ENCODE measurements around the gene CITED2. TPM values are rescaled to one million over a fixed set of nuclear protein-coding genes. Genes with fewer than 3 reads are reported as not detected.

Gene CITED2
- total RNA-seq, 1 donor from 2014 or later: 122 TPM

DNA sequence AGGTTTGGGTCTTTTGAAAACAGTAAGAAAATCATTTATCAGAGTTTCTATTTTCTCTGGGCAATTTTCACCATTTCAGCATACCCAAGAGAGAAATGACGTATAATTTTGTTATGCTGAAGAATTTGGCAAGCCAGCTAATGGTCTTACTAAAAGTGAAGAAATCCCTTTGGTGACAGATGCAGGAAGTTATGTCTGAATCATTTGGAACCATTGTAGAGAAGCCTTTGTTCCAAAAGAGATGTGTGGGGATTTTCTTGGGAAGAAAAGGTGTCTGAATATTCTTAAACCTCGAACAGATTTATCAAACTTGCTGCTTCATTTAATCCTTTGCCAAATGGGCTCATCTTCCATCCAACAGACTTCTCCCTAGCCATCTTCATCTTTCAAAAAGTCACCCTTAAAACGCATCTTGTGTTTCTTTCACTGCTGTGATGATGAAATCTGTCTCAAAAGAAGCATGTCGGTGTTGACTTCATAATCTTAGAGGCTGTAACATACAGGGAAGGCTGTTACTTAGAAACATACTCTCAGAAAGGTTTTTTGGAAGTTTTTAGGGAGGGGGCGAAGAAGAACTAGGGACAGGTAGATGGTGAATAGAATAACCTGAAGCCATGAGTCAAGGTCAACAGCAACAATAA is 39.5 kb downstream of the CITED2 start:
- H3K4me3 Mint-ChIP-seq: no peak overlapping the region
- no peaks in the 10 kb centered on the region for H3K4me1 Mint-ChIP-seq
- H3K9me3 Mint-ChIP-seq: no peaks in the 10 kb centered on the region
- DNase-seq (ENCODE audit: low read depth, low spot score): no peak
- H3K27ac Mint-ChIP-seq (ENCODE audit: unreplicated experiment): no peak overlapping the region
- no peaks in the 10 kb centered on the region for H3K27me3 Mint-ChIP-seq (ENCODE audit: low read depth)
- TF ChIP-seq, protein P1, sequence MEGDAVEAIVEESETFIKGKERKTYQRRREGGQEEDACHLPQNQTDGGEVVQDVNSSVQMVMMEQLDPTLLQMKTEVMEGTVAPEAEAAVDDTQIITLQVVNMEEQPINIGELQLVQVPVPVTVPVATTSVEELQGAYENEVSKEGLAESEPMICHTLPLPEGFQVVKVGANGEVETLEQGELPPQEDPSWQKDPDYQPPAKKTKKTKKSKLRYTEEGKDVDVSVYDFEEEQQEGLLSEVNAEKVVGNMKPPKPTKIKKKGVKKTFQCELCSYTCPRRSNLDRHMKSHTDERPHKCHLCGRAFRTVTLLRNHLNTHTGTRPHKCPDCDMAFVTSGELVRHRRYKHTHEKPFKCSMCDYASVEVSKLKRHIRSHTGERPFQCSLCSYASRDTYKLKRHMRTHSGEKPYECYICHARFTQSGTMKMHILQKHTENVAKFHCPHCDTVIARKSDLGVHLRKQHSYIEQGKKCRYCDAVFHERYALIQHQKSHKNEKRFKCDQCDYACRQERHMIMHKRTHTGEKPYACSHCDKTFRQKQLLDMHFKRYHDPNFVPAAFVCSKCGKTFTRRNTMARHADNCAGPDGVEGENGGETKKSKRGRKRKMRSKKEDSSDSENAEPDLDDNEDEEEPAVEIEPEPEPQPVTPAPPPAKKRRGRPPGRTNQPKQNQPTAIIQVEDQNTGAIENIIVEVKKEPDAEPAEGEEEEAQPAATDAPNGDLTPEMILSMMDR (conservative IDR thresholded peaks at IDR 0.05): no peak
- H3K36me3 Mint-ChIP-seq (ENCODE audit: low read depth): no peaks in the 10 kb centered on the region

DNA sequence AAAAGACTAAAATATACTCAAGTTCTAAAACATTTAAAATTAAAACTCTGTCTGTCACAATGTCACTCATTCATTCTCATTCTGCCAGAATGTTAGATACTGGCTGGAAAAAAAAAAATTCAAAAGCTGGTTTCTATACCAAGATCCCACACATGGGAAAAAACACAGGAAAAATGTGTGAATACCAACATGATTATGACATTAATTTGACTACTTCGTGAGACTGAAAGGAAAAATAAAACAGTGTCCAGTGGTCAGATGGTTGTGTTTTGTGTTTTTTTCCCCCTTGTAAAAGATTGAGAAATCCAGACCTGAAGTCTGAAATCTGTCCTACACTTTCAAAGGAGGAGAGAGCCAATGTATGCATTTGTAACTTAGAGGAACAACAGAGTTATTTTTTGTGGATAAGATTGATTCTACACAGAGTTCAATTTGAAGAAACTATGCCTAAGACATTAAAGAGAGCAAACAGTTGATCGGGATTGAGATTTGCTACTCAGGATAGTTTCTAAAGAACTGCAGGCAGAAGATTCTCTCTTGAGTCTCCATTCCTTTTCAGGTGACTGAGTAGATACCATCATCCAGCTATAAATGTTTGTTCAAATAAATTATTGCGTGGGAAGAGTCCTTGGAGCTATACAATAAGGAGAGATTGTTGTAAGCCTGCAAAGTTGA is 43.5 kb downstream of the CITED2 start:
- Mint-ChIP-seq H3K27ac (ENCODE audit: unreplicated experiment) (no peak overlapping the region), H3K27me3 (ENCODE audit: low read depth) (no peaks in the 10 kb centered on the region)
- TF ChIP-seq, protein P1 (conservative IDR thresholded peaks at IDR 0.05): no peak

DNA sequence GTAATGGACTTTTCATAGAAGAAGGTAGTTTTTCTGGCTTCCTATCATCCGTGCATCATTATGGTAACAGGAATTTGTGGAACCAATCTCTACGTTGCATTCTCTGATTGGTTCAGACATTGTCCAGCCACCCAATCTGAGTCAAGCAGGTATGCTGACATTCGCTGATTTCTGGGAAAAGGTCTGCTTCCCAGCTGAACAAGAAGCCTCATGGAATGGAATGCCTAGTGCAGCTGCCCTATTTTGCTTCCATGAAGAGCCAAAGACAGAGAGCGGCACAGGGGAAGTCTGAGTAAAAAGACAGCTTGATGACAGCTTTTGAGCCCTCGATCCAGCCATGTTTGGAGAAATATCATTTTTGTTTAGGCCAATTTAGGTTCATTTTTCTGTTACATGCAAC is 44.1 kb downstream of the CITED2 start:
- no peak overlapping the region for H3K4me3 Mint-ChIP-seq
- H3K36me3 Mint-ChIP-seq (ENCODE audit: low read depth): no peaks in the 10 kb centered on the region
- H3K9me3 Mint-ChIP-seq: peaks cover 4% of the 10 kb centered on the region
- no peak overlapping the region for H3K27ac Mint-ChIP-seq (ENCODE audit: unreplicated experiment)
- TF ChIP-seq, protein P1 (conservative IDR thresholded peaks at IDR 0.05): no peak
- no peaks in the 10 kb centered on the region for H3K27me3 Mint-ChIP-seq (ENCODE audit: low read depth)
- peaks cover 9% of the 10 kb centered on the region for H3K4me1 Mint-ChIP-seq
- DNase-seq (ENCODE audit: low read depth, low spot score): no peak

More for the DNA sequence above, 43.5 kb downstream of the CITED2 start:
- Mint-ChIP-seq H3K36me3 (ENCODE audit: low read depth) (no peaks in the 10 kb centered on the region), H3K4me1 (peaks cover 5% of the 10 kb centered on the region), H3K9me3 (peaks cover 4% of the 10 kb centered on the region), H3K4me3 (no peak overlapping the region)
- DNase-seq (ENCODE audit: low read depth, low spot score): no peak

DNA sequence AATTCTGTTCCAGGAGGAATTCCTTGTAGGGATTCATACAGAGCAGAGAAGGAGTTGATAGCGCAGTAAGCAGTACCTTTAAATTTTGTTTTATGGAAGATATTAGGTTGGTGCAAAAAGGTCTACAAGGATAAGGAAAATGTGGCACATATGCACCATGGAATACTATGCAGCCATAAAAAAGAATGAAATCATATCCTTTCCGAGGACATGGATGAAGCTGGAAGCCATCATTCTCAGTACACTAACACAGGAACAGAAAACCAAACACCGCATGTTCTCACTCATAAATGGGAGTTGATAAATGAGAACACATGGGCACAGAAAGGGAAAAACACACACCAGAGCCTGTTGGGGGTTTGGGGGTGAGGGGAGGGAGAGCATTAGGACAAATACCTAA is 45.2 kb downstream of the CITED2 start:
- TF ChIP-seq, protein P1 (conservative IDR thresholded peaks at IDR 0.05): no peak
- no peaks in the 10 kb centered on the region for H3K27me3 Mint-ChIP-seq (ENCODE audit: low read depth)
- DNase-seq (ENCODE audit: low read depth, low spot score): no peak
- no peaks in the 10 kb centered on the region for H3K36me3 Mint-ChIP-seq (ENCODE audit: low read depth)
- H3K27ac Mint-ChIP-seq (ENCODE audit: unreplicated experiment): no peak overlapping the region
- H3K4me3 Mint-ChIP-seq: no peak overlapping the region
- peaks cover 4% of the 10 kb centered on the region for H3K9me3 Mint-ChIP-seq
- peaks cover 11% of the 10 kb centered on the region for H3K4me1 Mint-ChIP-seq

DNA sequence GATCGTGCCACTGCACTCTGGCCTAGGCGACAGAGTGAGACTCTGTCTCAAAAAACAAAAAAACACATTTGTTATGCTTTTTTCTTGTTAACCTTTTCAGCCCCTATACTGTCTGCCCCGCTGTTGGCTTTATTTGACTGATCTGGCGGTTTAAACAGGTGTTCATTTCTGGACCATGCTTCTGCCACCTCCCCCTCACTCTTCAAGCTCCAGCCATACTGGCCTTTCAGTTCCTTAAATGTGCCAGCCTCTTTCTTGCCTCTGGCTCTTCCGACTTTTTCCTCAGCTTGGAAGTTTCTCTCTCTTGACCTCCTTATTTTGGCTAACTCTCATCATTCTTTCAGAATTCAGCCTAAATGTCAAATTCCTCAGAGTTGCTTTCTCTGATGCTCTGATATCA is 47.4 kb downstream of the CITED2 start:
- Mint-ChIP-seq H3K4me1 (peaks cover 19% of the 10 kb centered on the region), H3K9me3 (peaks cover 6% of the 10 kb centered on the region), H3K36me3 (ENCODE audit: low read depth) (no peaks in the 10 kb centered on the region), H3K27me3 (ENCODE audit: low read depth) (no peaks in the 10 kb centered on the region), H3K27ac (ENCODE audit: unreplicated experiment) (no peak overlapping the region), H3K4me3 (no peak overlapping the region)
- DNase-seq (ENCODE audit: low read depth, low spot score): no peak
- TF ChIP-seq, protein P1 (conservative IDR thresholded peaks at IDR 0.05): no peak
